ENCODE measurements around the gene CYBA.
A peak's percentile ranks its signal among the peaks of the same experiment; 100 is the strongest.

CYBA gene

GRCh38 chr16:88667461-88667860 is 16.6 kb upstream of the CYBA start:
- H3K27ac ChIP-seq = no peak overlapping the region
- TF ChIP-seq ZFX (IDR thresholded peaks at IDR 0.05) (no peak), CTCF (conservative IDR thresholded peaks at IDR 0.05) (no peak)

GRCh38 chr16:88665570-88665969 is 14.7 kb upstream of the CYBA start:
- TF ChIP-seq CTCF (conservative IDR thresholded peaks at IDR 0.05) = no peak
- H3K27ac ChIP-seq = no peak overlapping the region

- TF ChIP-seq CTCF (conservative IDR thresholded peaks at IDR 0.05) (no peak), ZFX (IDR thresholded peaks at IDR 0.05) (no peak)
- H3K27ac ChIP-seq = no peak overlapping the region
Measured at GRCh38 chr16:88665148-88665547, 14.3 kb upstream of the CYBA start.

GRCh38 chr16:88662843-88663606 is 12.2 kb upstream of the CYBA start, which contains the start of gene MVD:
Gene MVD, minus strand, starts transcription at chr16:88663091. Its CDS starts 11 bp downstream, at chr16:88663080.
- peak; percentile 43; the same call in 1 of the 2 replicates for TF ChIP-seq ZFX (IDR thresholded peaks at IDR 0.05)
- TF ChIP-seq CTCF (conservative IDR thresholded peaks at IDR 0.05) = no peak

GRCh38 chr16:88662222-88662842 is 11.5 kb upstream of the CYBA start:
- no peak for TF ChIP-seq ZFX (IDR thresholded peaks at IDR 0.05)
- TF ChIP-seq CTCF (conservative IDR thresholded peaks at IDR 0.05) = no peak
- peak overlapping the region; percentile 95 for H3K27ac ChIP-seq

More at GRCh38 chr16:88662843-88663606, 12.2 kb upstream of the CYBA start, which contains the start of gene MVD:
- peak within 1 kb of the TSS; percentile 95 for H3K27ac ChIP-seq

GRCh38 chr16:88661468-88661867 is 10.6 kb upstream of the CYBA start:
- no peak overlapping the region for H3K27ac ChIP-seq
- TF ChIP-seq CTCF (conservative IDR thresholded peaks at IDR 0.05) (no peak), ZFX (IDR thresholded peaks at IDR 0.05) (no peak)

GRCh38 chr16:88659160-88659559 is 8.3 kb upstream of the CYBA start:
- TF ChIP-seq ZFX (IDR thresholded peaks at IDR 0.05) (no peak), CTCF (conservative IDR thresholded peaks at IDR 0.05) (no peak)
- H3K27ac ChIP-seq = no peak overlapping the region

All from C4-2B (cell line).